Mammary epithelial cell (primary cell): ENCODE measurements around the gene DNAJC12.

Source experiments
- EZH2 ChIP-seq: IDR thresholded peaks from 2 replicates; pipeline ENCODE4 v1.6.1; 2012; ENCODE audit warnings: low read length, inconsistent platforms, borderline replicate concordance
- TF ChIP-seq, protein P1 (sequence below), 2 donors: IDR thresholded peaks in 1 of 2; conservative IDR thresholded peaks in 1 of 2; 2 replicates each; pipeline ENCODE4 v1.5.1; 2011 to 2012; ENCODE audit warnings: inconsistent platforms in 2 of 2, low read length in 2 of 2, mild to moderate bottlenecking in 2 of 2, control low read depth in 1 of 2, low read depth in 1 of 2; ENCODE audit not compliant: insufficient read depth in 1 of 2; ENCODE audit errors: extremely low read depth in 1 of 2

DNA sequence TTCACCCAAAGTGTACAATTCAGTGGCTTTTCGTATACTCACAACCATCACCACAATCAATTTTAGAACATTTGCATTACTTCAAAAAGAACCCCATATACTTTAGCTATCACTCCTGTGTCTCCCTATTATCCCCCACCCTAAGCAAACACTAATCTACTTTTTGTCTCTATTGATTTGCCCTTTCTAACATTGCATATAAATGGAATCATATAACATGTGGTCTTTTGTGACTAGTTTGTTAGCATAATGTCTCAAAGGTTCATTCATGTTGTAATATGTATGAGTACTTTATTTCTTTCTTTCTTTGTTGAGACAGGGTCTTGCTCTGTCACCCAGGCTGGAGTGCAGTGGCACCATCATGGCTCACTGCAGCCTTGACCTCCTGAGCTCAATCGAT lies 21.0 kb upstream of the DNAJC12 start:
- TF ChIP-seq, protein P1, sequence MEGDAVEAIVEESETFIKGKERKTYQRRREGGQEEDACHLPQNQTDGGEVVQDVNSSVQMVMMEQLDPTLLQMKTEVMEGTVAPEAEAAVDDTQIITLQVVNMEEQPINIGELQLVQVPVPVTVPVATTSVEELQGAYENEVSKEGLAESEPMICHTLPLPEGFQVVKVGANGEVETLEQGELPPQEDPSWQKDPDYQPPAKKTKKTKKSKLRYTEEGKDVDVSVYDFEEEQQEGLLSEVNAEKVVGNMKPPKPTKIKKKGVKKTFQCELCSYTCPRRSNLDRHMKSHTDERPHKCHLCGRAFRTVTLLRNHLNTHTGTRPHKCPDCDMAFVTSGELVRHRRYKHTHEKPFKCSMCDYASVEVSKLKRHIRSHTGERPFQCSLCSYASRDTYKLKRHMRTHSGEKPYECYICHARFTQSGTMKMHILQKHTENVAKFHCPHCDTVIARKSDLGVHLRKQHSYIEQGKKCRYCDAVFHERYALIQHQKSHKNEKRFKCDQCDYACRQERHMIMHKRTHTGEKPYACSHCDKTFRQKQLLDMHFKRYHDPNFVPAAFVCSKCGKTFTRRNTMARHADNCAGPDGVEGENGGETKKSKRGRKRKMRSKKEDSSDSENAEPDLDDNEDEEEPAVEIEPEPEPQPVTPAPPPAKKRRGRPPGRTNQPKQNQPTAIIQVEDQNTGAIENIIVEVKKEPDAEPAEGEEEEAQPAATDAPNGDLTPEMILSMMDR (conservative IDR thresholded peaks at IDR 0.05 in 1 of 2, IDR thresholded peaks at IDR 0.05 in 1 of 2; ENCODE audit: extremely low read depth in 1 of 2, insufficient read depth in 1 of 2, low read depth in 1 of 2, low read length in 2 of 2): no peak
- TF ChIP-seq EZH2: no peak
